Measurements from ENCODE around the gene EFHC1.

GRCh38 chr6:52550014-52550575 is 130.0 kb downstream of the EFHC1 start:
- TF ChIP-seq CTCF (IDR thresholded peaks at IDR 0.05) (no peak), EP300 (IDR thresholded peaks at IDR 0.05) (no peak)
